Neural progenitor cell (in vitro differentiated cells): ENCODE data around the gene DGKE. TPM values are rescaled to one million over a fixed set of nuclear protein-coding genes. Genes with fewer than 3 reads are reported as not detected.

Experiments used
- DNase-seq: peaks from one replicate; pipeline ENCODE4 v3.0.0-alpha.2; 2016; ENCODE audit warnings: low spot score
- H2AFZ ChIP-seq: fragments of 200-600 bp; sonication (generic); replicated peaks from 2 replicates; pipeline ENCODE4 v1.6.1; 2016; ENCODE audit warnings: antibody characterized with exemption
- H3F3A ChIP-seq: fragments of 200-600 bp; sonication (generic); 2 replicates; pipeline ENCODE4 v1.6.1; 2016; ENCODE audit warnings: antibody characterized with exemption, low read depth
- H3K27ac ChIP-seq: fragments of 200-600 bp; sonication (generic); 2 replicates; pipeline ENCODE4 v1.5.1; 2016; ENCODE audit warnings: mild to moderate bottlenecking
- H3K27me3 ChIP-seq: fragments of 200-600 bp; sonication (generic); 2 replicates; pipeline ENCODE4 v1.6.1; 2016; ENCODE audit warnings: mild to moderate bottlenecking, moderate library complexity
- H3K36me3 ChIP-seq: fragments of 200-600 bp; sonication (generic); 2 replicates; pipeline ENCODE4 v1.5.1; 2016
- H3K4me1 ChIP-seq: fragments of 200-600 bp; sonication (generic); 2 replicates; pipeline ENCODE4 v1.6.1; 2016; ENCODE audit warnings: mixed run types
- H3K4me2 ChIP-seq: fragments of 200-600 bp; sonication (generic); 2 replicates; pipeline ENCODE4 v1.6.1; 2016
- H3K4me3 ChIP-seq: fragments of 200-600 bp; sonication (generic); 2 replicates; pipeline ENCODE4 v1.5.1; 2016
- H3K79me2 ChIP-seq: fragments of 200-600 bp; sonication (generic); 2 replicates; pipeline ENCODE4 v1.6.1; 2016; ENCODE audit warnings: low read depth
- H3K9ac ChIP-seq: fragments of 200-600 bp; sonication (generic); 2 replicates; pipeline ENCODE4 v1.6.1; 2016
- H3K9me3 ChIP-seq: fragments of 200-600 bp; sonication (generic); 2 replicates; pipeline ENCODE4 v1.5.1; 2016; ENCODE audit warnings: low read depth
- H4K20me1 ChIP-seq: fragments of 200-600 bp; sonication (generic); 2 replicates; pipeline ENCODE4 v1.6.1; 2016; ENCODE audit warnings: low read depth
- H3K27ac Mint-ChIP-seq: 3 replicates; pipeline ENCODE4 v1.8.0; 2021; ENCODE audit warnings: mixed read lengths
- H3K27me3 Mint-ChIP-seq: 2 replicates; pipeline ENCODE4 v1.8.0; 2022; ENCODE audit warnings: low read depth, mild to moderate bottlenecking, inconsistent platforms, moderate library complexity, mixed read lengths; ENCODE audit not compliant: insufficient read depth
- H3K36me3 Mint-ChIP-seq: 3 replicates; pipeline ENCODE4 v1.8.0; 2021; ENCODE audit warnings: mixed read lengths
- H3K4me1 Mint-ChIP-seq: 3 replicates; pipeline ENCODE4 v1.8.0; 2021; ENCODE audit warnings: mixed read lengths
- H3K4me3 Mint-ChIP-seq: 3 replicates; pipeline ENCODE4 v1.8.0; 2021; ENCODE audit warnings: mild to moderate bottlenecking, moderate library complexity, mixed read lengths
- H3K9me3 Mint-ChIP-seq: 3 replicates; pipeline ENCODE4 v1.8.0; 2020; ENCODE audit warnings: mixed read lengths
- CTCF ChIP-seq: fragments of 200-600 bp; sonication (generic); IDR thresholded peaks from 2 replicates; pipeline ENCODE4 v1.5.1; 2017; ENCODE audit warnings: antibody characterized with exemption, mild to moderate bottlenecking
- EZH2 ChIP-seq: fragments of 200-600 bp; sonication (generic); IDR thresholded peaks from 2 replicates; pipeline ENCODE4 v1.6.1; 2017; ENCODE audit warnings: antibody characterized with exemption, mild to moderate bottlenecking, moderate library complexity
- EZH2phosphoT487 ChIP-seq: fragments of 200-600 bp; sonication (generic); IDR thresholded peaks from 2 replicates; pipeline ENCODE4 v1.6.1; 2017; ENCODE audit warnings: antibody characterized with exemption
- total RNA-seq: library from RNA; depleted of rRNA; stranded (reverse); fragments of >200 nt; gene quantifications from 2 replicates; pipeline ENCODE4 v1.2.3, GENCODE V29; 2015; ENCODE audit warnings: low replicate concordance

Gene DGKE
- total RNA-seq, 1 donor from 2014 or later = 7.5 TPM

- Histone ChIP-seq H2AFZ (no peak overlapping the region), H3K36me3 (no peaks in the 10 kb centered on the region), H3F3A (no peaks in the 10 kb centered on the region), H3K9ac (no peak overlapping the region), H3K9me3 (no peaks in the 10 kb centered on the region), H3K4me3 (no peak overlapping the region), H3K79me2 (no peaks in the 10 kb centered on the region), H3K4me2 (no peak overlapping the region), H4K20me1 (no peaks in the 10 kb centered on the region), H3K27ac (no peak overlapping the region), H3K27me3 (no peaks in the 10 kb centered on the region), H3K4me1 (peaks cover 16% of the 10 kb centered on the region)
- Mint-ChIP-seq H3K27ac (no peak overlapping the region), H3K27me3 (no peaks in the 10 kb centered on the region), H3K36me3 (no peaks in the 10 kb centered on the region), H3K9me3 (no peaks in the 10 kb centered on the region), H3K4me3 (no peak overlapping the region), H3K4me1 (peaks cover 4% of the 10 kb centered on the region)
- DNase-seq = no peak
- TF ChIP-seq CTCF (no peak), EZH2phosphoT487 (no peak), EZH2 (no peak)
Measured at GRCh38 chr17:56809820-56810179, 24.2 kb upstream of the DGKE start.

- H3K27me3 ChIP-seq = no peaks in the 10 kb centered on the region
- H3K9me3 ChIP-seq = no peaks in the 10 kb centered on the region
- Mint-ChIP-seq H3K9me3 (no peaks in the 10 kb centered on the region), H3K4me3 (no peak overlapping the region), H3K27ac (no peak overlapping the region), H3K4me1 (peaks cover 4% of the 10 kb centered on the region), H3K27me3 (no peaks in the 10 kb centered on the region), H3K36me3 (no peaks in the 10 kb centered on the region)
- H3K36me3 ChIP-seq = no peaks in the 10 kb centered on the region
- no peak overlapping the region for H2AFZ ChIP-seq
- peaks cover 16% of the 10 kb centered on the region for H3K4me1 ChIP-seq
- TF ChIP-seq CTCF (no peak), EZH2 (no peak), EZH2phosphoT487 (no peak)
- DNase-seq = no peak
- no peaks in the 10 kb centered on the region for H3K79me2 ChIP-seq
- H3K4me3 ChIP-seq = no peak overlapping the region
- no peak overlapping the region for H3K9ac ChIP-seq
- H3K4me2 ChIP-seq = no peak overlapping the region
- no peak overlapping the region for H3K27ac ChIP-seq
- H4K20me1 ChIP-seq = no peaks in the 10 kb centered on the region
- H3F3A ChIP-seq = no peaks in the 10 kb centered on the region
Measured at GRCh38 chr17:56810343-56810742, 23.6 kb upstream of the DGKE start.

- no peaks in the 10 kb centered on the region for H3K27me3 Mint-ChIP-seq
- no peaks in the 10 kb centered on the region for H3K9me3 ChIP-seq
- no peaks in the 10 kb centered on the region for H3F3A ChIP-seq
- no peak overlapping the region for H3K4me3 ChIP-seq
- H3K27ac ChIP-seq = no peak overlapping the region
- TF ChIP-seq CTCF (no peak), EZH2phosphoT487 (no peak), EZH2 (no peak)
- H3K79me2 ChIP-seq = no peaks in the 10 kb centered on the region
- no peak overlapping the region for H3K4me3 Mint-ChIP-seq
- no peaks in the 10 kb centered on the region for H4K20me1 ChIP-seq
- no peak overlapping the region for H3K4me2 ChIP-seq
- H3K9ac ChIP-seq = no peak overlapping the region
- H3K27ac Mint-ChIP-seq = no peak overlapping the region
- H3K9me3 Mint-ChIP-seq = no peaks in the 10 kb centered on the region
- DNase-seq = peak; percentile 50
- peaks cover 4% of the 10 kb centered on the region for H3K4me1 Mint-ChIP-seq
- peaks cover 16% of the 10 kb centered on the region for H3K4me1 ChIP-seq
- H3K27me3 ChIP-seq = no peaks in the 10 kb centered on the region
- H3K36me3 Mint-ChIP-seq = no peaks in the 10 kb centered on the region
- no peak overlapping the region for H2AFZ ChIP-seq
- H3K36me3 ChIP-seq = no peaks in the 10 kb centered on the region
Measured at GRCh38 chr17:56810891-56811775, 22.8 kb upstream of the DGKE start.
